Activated naive CD4-positive, alpha-beta T cell treated with anti-CD3 and anti-CD28 coated beads, Interleukin-2, amount 50 U/mL, for 72 hours (primary cell): Measurements from ENCODE around the gene MPV17. TPM values are rescaled to one million over a fixed set of nuclear protein-coding genes. Genes with fewer than 3 reads are reported as not detected.

Experiments used
- ATAC-seq, 2 donors: fragments of 150-1000 bp; cut with Tn5 transposase; 2 replicates each; pipeline ENCODE4 v1.10.0; 2021; ENCODE audit warnings: mild to moderate bottlenecking in 2 of 2, moderate library complexity in 2 of 2
- DNase-seq, 2 donors: peaks; one replicate each; pipeline ENCODE4 v3.0.0; 2021 to 2022; ENCODE audit warnings: low spot score in 2 of 2
- H3K27ac Mint-ChIP-seq, 2 donors: one replicate each; pipeline ENCODE4 v1.8.0; 2022; ENCODE audit warnings: mild to moderate bottlenecking in 2 of 2, mixed read lengths in 2 of 2
- H3K36me3 Mint-ChIP-seq, 2 donors: one replicate each; pipeline ENCODE4 v1.8.0; 2022; ENCODE audit warnings: mixed read lengths in 2 of 2
- H3K9me3 Mint-ChIP-seq, 2 donors: one replicate each; pipeline ENCODE4 v1.8.0; 2022; ENCODE audit warnings: mixed read lengths in 2 of 2
- total RNA-seq, 2 donors: library from RNA; stranded (reverse); gene quantifications; one replicate each; pipeline ENCODE4 v1.2.3, GENCODE V29; 2022

Gene MPV17
- total RNA-seq, 2 donors from 2014 or later, result 90.1 to 111 TPM

- ATAC-seq (no peak), DNase-seq (no peak)
- no peaks in the 10 kb centered on the region for H3K9me3 Mint-ChIP-seq
- peaks cover 5% of the 10 kb centered on the region in 2 donors for H3K36me3 Mint-ChIP-seq
- H3K27ac Mint-ChIP-seq, result no peak overlapping the region
These were observed 59.3 kb downstream of the MPV17 start for GRCh38 chr2:27263287-27264252.

DNA sequence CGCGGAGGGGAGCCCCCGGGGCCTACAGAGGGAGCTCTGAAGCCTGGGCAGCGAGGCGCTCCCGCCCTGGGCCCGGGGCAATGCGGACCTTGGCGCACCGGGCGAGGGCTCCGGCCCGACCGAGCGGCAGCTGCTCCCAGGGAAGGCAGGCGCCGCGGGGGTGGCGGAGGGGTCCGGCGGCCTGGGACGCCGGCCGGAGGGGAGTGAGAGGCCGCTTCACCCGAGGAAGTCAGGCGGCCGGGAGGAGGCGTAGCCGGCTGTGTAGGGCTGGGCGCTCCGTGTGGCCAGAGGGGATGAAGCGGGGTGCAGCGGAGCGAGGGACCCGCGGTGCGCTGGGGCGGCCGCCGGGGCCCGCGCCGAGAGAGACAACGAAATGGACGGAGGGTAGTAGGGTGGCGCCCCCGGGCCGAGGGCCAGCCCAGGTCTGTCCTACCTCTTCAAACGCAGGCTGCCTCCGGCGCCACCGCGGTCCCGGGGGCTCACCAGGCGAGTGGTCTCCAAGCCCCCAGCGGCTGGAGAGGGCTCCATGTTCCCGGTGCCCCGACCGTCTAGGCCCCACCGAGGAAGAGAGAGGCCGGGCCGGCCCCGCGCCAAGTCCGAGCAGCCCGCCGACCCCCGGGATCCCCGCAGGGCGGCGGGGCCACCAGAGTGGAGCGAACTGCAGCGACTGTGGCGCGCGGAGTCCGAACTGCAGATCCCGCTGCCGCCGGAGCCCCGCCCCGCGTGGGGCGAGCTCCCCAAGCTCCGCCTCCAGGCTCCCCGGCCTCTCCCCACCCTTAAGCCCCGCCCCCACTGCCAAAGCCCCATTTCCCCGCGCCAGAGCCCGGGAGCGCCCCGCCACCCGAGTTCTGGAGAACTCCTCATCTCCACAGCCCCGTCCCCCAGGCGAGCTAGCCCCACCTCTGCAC, 60.3 kb downstream of the MPV17 start, which contains the start of gene SLC30A3:
TSS of gene SLC30A3 (minus strand) at position 669 of the 908 bp plus-strand sequence. CDS start at position 528, 141 bp downstream.
- Mint-ChIP-seq H3K27ac (no peak within 1 kb of the TSS), H3K9me3 (no peaks in the 10 kb centered on the region), H3K36me3 (peaks cover 5% of the 10 kb centered on the region in 2 donors)
- peak; percentile 23 to 83 for ATAC-seq
- DNase-seq, result peak in 1 of 2 donors; percentile 72

DNA sequence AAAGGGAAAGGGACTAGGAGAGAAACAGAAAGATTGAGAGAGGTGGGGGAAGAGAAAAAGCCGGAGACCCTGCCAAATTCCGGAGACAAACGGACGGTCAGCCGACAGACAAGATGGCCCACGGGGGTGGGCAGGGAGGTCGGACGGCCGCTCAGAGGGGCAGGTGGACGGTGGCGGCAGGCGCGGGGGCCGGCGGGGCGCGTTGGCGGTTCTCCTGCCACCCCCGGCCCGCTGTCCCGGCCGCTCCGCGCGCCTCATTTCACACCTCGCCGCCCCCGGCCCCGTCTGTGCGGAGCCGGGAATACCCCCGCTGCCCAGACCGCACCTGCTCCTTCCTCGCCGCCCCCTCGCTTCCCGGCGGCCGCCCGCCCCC, 61.0 kb downstream of the MPV17 start:
- Mint-ChIP-seq H3K9me3 (no peaks in the 10 kb centered on the region), H3K27ac (no peak overlapping the region), H3K36me3 (peaks cover 5% of the 10 kb centered on the region in 2 donors)
- peak in 1 of 2 donors; percentile 9 for ATAC-seq
- no peak for DNase-seq

- Mint-ChIP-seq H3K9me3 (no peaks in the 10 kb centered on the region), H3K36me3 (peaks cover 5% of the 10 kb centered on the region in 2 donors), H3K27ac (no peak overlapping the region)
- DNase-seq (no peak), ATAC-seq (no peak)
These were observed 61.5 kb downstream of the MPV17 start for GRCh38 chr2:27261241-27261925.

Other genes with a start within 250 kb of the MPV17 start
- gene EMILIN1, start 244.5 kb downstream of the MPV17 start, total RNA-seq, result under 1 TPM; 0.52 to 0.78 TPM
- gene KHK, start 236.3 kb downstream of the MPV17 start, total RNA-seq, result 10 to 100 TPM; 10.6 to 16.3 TPM
- gene CGREF1, start 204.0 kb downstream of the MPV17 start, total RNA-seq, result 10 to 100 TPM in 1 of 2 donors, under 1 TPM in 1; 0.50 to 15.8 TPM
- gene ABHD1, start 199.3 kb downstream of the MPV17 start, total RNA-seq, result under 1 TPM; 0.43 to 0.56 TPM
- 10 to 100 TPM; 49.8 to 52.9 TPM for gene PREB, start 188.5 kb downstream of the MPV17 start, total RNA-seq
- not detected for gene PRR30, start 183.7 kb downstream of the MPV17 start, total RNA-seq
- gene TCF23, start 174.1 kb downstream of the MPV17 start, total RNA-seq, result under 1 TPM in 1 of 2 donors, not detected in 1; 0.07 TPM
- 10 to 100 TPM; 58.8 to 59.1 TPM for gene ATRAID, start 111.1 kb downstream of the MPV17 start, total RNA-seq
- gene SLC5A6, start 110.8 kb downstream of the MPV17 start, total RNA-seq, result 10 to 100 TPM; 40.7 to 42.0 TPM
- gene CAD, start 105.7 kb downstream of the MPV17 start, total RNA-seq, result 10 to 100 TPM; 85.2 to 86.3 TPM
- under 1 TPM; 0.68 to 0.88 TPM for gene SLC30A3, start 60.0 kb downstream of the MPV17 start, total RNA-seq
- not detected for gene DNAJC5G, start 47.7 kb downstream of the MPV17 start, total RNA-seq
- not detected for gene TRIM54, start 40.7 kb downstream of the MPV17 start, total RNA-seq
- 1 to 10 TPM; 1.6 to 3.6 TPM for gene UCN, start 14.7 kb downstream of the MPV17 start, total RNA-seq
- gene GTF3C2, start 33.7 kb upstream of the MPV17 start, total RNA-seq, result 10 to 100 TPM; 62.1 to 76.0 TPM
- 10 to 100 TPM; 34.2 to 51.1 TPM for gene EIF2B4, start 47.2 kb upstream of the MPV17 start, total RNA-seq
- 10 to 100 TPM; 56.4 to 82.1 TPM for gene SNX17, start 47.5 kb upstream of the MPV17 start, total RNA-seq
- gene ZNF513, start 57.6 kb upstream of the MPV17 start, total RNA-seq, result 10 to 100 TPM; 10.7 to 12.4 TPM
- gene PPM1G, start 86.5 kb upstream of the MPV17 start, total RNA-seq, result 100 to 1,000 TPM; 122 to 127 TPM
- 10 to 100 TPM; 76.0 to 80.8 TPM for gene NRBP1, start 105.5 kb upstream of the MPV17 start, total RNA-seq
- 1 to 10 TPM; 7.9 to 8.3 TPM for gene KRTCAP3, start 119.3 kb upstream of the MPV17 start, total RNA-seq
- 10 to 100 TPM; 15.8 to 16.4 TPM for gene IFT172, start 166.6 kb upstream of the MPV17 start, total RNA-seq
- gene FNDC4, start 172.1 kb upstream of the MPV17 start, total RNA-seq, result not detected
- not detected for gene GCKR, start 173.7 kb upstream of the MPV17 start, total RNA-seq